ENCODE data around the gene PARS2. TPM values are rescaled to one million over a fixed set of nuclear protein-coding genes. Genes with fewer than 3 reads are reported as not detected.

PARS2 gene
- total and polyA plus RNA-seq, 4 donors = 2.1 to 4.1 (median 3.3) TPM

DNA sequence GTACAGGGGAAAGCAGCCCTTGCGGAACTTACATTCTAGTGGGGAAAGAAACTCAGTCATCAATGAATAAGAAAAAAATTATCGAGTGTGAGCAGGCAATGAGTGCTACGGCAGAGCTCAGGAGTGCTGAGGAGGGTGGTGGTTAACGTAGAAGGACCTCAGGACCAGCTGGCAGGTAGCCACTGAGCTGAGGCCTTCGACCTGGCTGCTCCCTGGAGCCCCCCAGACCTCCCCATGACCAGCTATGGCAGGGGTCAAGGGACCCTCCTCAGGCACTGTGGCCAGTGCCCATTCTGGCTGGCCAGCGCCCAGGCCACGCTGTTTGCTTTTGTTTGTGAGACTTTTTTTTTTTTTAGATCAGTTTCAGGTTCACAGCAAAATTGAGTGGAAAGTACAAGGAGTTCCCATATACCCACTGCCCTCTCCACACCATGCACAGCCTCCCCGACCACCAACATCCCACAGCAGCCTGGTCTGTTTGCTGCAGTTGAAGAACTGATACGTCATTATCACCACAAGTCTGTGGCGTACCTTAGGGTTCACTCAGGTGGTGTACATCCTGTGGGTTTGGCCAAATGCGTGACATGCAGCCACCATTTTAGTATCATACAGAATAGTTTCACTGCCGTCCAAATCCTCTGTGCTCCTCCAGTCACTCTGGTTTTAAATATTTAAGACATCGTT is 48.6 kb upstream of the PARS2 start:
- Histone ChIP-seq H3K4me1 (ENCODE audit: control insufficient read depth in 4 of 4, insufficient read depth in 4 of 4, low read length in 3 of 4) (peaks cover 0 to 30% (median 21%) of the 10 kb centered on the region in 4 donors), H3K9me3 (ENCODE audit: control insufficient read depth in 4 of 4, low read length in 3 of 4) (no peaks in the 10 kb centered on the region), H3K36me3 (ENCODE audit: control insufficient read depth in 4 of 4, insufficient read depth in 3 of 4, low read depth in 1 of 4, low read length in 3 of 4) (no peaks in the 10 kb centered on the region), H3K4me3 (ENCODE audit: low read depth in 1 of 3, low read length in 3 of 3) (no peak overlapping the region), H3K27ac (ENCODE audit: low read depth in 1 of 2, low read length in 2 of 2) (no peak overlapping the region), H3K27me3 (ENCODE audit: control insufficient read depth in 4 of 4, insufficient read depth in 4 of 4, low read length in 3 of 4) (no peaks in the 10 kb centered on the region), H3K9ac (ENCODE audit: low read depth in 1 of 2, low read length in 2 of 2) (no peak overlapping the region)
- DNase-seq (ENCODE audit: low spot score) = no peak
- WGBS = 88% methylated on average over 13 of the region's 13 CpGs
- TF ChIP-seq ATF3 (IDR thresholded peaks at IDR 0.05) = no peak

DNA sequence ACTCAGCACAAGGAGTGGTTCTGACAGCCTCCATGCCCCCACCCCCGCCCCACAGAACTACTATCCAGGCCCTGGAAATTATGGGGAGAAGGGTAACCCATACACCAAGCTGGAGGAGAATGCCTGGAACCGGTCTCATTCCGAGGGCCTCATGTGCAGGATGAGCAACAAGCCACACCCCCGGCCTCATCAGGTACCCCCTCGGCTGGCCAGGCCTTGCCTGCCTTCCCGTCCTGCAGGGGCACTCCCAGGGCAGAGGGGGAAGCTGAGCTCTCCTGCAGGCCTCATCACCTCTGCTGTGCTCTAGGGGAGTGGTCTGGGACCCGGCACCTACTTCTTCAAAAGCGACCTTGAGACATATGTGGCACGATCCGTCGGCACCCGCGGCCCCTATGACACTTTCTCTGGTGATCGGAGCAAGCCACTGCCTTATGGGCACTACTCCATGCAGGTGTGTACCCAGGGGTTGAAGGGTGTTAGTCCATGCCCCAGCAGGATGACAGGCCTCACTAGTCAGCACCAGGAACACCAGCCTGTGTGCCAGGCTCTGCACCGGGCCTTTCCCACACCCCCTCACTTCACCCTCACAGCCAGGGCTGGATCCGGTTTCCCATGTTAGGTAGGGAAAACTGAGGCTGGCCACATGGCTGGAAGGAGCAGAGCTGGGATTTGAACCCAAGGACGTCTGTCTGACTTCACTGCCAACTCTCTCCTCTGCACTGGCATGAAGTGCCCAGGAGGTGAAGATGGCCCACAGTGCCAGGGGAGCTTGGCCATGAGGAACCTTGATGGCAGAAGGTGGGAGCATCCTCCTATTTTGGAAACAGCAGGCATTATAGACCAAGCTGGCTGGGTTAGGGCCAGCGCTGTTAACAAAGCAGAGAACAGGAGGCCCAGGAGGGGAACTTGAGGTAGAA is 47.7 kb upstream of the PARS2 start:
- H3K9ac ChIP-seq (ENCODE audit: low read depth in 1 of 2, low read length in 2 of 2) = no peak overlapping the region
- no peaks in the 10 kb centered on the region for H3K36me3 ChIP-seq (ENCODE audit: control insufficient read depth in 4 of 4, insufficient read depth in 3 of 4, low read depth in 1 of 4, low read length in 3 of 4)
- TF ChIP-seq SP1 (IDR thresholded peaks at IDR 0.05) = no peak
- no peak for TF ChIP-seq EGR1 (IDR thresholded peaks at IDR 0.05; ENCODE audit: low read depth in 2 of 2)
- TF ChIP-seq HNF4A (conservative IDR thresholded peaks at IDR 0.05) = no peak
- TF ChIP-seq, protein P1, sequence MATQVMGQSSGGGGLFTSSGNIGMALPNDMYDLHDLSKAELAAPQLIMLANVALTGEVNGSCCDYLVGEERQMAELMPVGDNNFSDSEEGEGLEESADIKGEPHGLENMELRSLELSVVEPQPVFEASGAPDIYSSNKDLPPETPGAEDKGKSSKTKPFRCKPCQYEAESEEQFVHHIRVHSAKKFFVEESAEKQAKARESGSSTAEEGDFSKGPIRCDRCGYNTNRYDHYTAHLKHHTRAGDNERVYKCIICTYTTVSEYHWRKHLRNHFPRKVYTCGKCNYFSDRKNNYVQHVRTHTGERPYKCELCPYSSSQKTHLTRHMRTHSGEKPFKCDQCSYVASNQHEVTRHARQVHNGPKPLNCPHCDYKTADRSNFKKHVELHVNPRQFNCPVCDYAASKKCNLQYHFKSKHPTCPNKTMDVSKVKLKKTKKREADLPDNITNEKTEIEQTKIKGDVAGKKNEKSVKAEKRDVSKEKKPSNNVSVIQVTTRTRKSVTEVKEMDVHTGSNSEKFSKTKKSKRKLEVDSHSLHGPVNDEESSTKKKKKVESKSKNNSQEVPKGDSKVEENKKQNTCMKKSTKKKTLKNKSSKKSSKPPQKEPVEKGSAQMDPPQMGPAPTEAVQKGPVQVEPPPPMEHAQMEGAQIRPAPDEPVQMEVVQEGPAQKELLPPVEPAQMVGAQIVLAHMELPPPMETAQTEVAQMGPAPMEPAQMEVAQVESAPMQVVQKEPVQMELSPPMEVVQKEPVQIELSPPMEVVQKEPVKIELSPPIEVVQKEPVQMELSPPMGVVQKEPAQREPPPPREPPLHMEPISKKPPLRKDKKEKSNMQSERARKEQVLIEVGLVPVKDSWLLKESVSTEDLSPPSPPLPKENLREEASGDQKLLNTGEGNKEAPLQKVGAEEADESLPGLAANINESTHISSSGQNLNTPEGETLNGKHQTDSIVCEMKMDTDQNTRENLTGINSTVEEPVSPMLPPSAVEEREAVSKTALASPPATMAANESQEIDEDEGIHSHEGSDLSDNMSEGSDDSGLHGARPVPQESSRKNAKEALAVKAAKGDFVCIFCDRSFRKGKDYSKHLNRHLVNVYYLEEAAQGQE (IDR thresholded peaks at IDR 0.05) = no peak
- TF ChIP-seq RAD21 (IDR thresholded peaks at IDR 0.05) = no peak
- no peak for TF ChIP-seq YY1 (IDR thresholded peaks at IDR 0.05)
- no peak for TF ChIP-seq HNF4G (IDR thresholded peaks at IDR 0.05)
- TF ChIP-seq, protein P2, sequence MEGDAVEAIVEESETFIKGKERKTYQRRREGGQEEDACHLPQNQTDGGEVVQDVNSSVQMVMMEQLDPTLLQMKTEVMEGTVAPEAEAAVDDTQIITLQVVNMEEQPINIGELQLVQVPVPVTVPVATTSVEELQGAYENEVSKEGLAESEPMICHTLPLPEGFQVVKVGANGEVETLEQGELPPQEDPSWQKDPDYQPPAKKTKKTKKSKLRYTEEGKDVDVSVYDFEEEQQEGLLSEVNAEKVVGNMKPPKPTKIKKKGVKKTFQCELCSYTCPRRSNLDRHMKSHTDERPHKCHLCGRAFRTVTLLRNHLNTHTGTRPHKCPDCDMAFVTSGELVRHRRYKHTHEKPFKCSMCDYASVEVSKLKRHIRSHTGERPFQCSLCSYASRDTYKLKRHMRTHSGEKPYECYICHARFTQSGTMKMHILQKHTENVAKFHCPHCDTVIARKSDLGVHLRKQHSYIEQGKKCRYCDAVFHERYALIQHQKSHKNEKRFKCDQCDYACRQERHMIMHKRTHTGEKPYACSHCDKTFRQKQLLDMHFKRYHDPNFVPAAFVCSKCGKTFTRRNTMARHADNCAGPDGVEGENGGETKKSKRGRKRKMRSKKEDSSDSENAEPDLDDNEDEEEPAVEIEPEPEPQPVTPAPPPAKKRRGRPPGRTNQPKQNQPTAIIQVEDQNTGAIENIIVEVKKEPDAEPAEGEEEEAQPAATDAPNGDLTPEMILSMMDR (IDR thresholded peaks at IDR 0.05; ENCODE audit: low read depth, low read length, missing input control) = no peak
- TF ChIP-seq FOXA1 (IDR thresholded peaks at IDR 0.05) = no peak
- TF ChIP-seq TAF1 (conservative IDR thresholded peaks at IDR 0.05) = no peak
- no peak for TF ChIP-seq ZBTB33 (IDR thresholded peaks at IDR 0.05)
- no peak for TF ChIP-seq JUND (IDR thresholded peaks at IDR 0.05)
- no peaks in the 10 kb centered on the region for H3K9me3 ChIP-seq (ENCODE audit: control insufficient read depth in 4 of 4, low read length in 3 of 4)
- peaks cover 0 to 32% (median 22%) of the 10 kb centered on the region in 4 donors for H3K4me1 ChIP-seq (ENCODE audit: control insufficient read depth in 4 of 4, insufficient read depth in 4 of 4, low read length in 3 of 4)
- no peaks in the 10 kb centered on the region for H3K27me3 ChIP-seq (ENCODE audit: control insufficient read depth in 4 of 4, insufficient read depth in 4 of 4, low read length in 3 of 4)
- DNase-seq (ENCODE audit: low spot score) = no peak
- no peak overlapping the region for H3K4me3 ChIP-seq (ENCODE audit: low read depth in 1 of 3, low read length in 3 of 3)
- H3K27ac ChIP-seq (ENCODE audit: low read depth in 1 of 2, low read length in 2 of 2) = no peak overlapping the region
- 89% methylated on average over 18 of the region's 18 CpGs for WGBS

All from liver (tissue), 9 donors.